GM21825 (cell line): ENCODE measurements around the gene CIAO3.
"Not testable (repeated sequence)": the region's sequence is repeated elsewhere in the genome, so short reads cannot be mapped to it uniquely, and the experiment has no call there.

Source experiments
- ATAC-seq: cut with Tn5 transposase; IDR thresholded peaks from one replicate; pipeline ENCODE4 v1.9.1; 2021; ENCODE audit warnings: mild to moderate bottlenecking, moderate library complexity; ENCODE audit not compliant: unreplicated experiment

Gene CIAO3

GRCh38 chr16:760545-761343, 19.9 kb upstream of the CIAO3 start, which contains the start of gene MSLN:
Gene MSLN, plus strand, starts transcription at chr16:760734. Its CDS starts 1,947 bp downstream, at chr16:762681.
- ATAC-seq: no peak

DNA sequence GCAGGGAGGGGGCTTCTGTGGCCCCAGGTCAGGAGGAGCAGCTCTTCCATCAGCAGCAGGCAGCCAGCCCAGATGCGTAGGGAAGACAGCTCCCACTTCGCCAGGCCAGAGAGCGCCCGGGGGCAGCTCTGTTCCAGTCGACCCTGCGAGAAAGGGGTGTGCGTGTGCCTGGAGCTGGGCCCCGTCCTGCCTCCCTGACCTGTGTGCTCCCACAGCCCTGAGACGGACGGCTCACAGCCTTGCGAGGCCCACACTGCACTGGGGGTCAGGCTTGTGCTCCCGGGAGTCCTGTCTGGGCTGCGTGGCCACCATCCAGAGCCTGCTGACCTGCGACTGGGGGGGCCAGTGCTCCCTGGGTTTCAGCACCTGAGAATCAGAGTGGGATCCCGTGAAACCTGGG, 19.3 kb upstream of the CIAO3 start:
- ATAC-seq: no peak

GRCh38 chr16:759110-759910, 18.5 kb upstream of the CIAO3 start:
- no peak for ATAC-seq

DNA sequence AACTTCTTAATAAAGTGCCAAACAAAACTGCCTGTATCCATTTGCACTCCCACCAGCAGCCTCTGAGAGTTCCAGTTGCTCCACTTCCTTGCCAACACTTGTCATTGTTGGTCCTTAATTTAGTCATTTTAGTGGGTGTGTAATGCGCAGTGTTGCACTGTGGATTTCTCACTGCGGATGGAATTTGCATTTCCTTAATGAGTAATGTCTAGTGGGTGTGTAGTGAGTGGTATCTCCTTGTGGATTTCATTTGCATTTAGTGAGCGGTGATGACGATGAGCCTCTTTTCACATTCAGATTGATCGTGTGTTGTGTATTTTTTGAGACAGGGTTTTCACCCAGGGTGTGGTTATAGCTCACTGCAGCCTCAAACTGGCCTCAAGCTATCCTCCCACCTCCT, 15.6 kb upstream of the CIAO3 start:
- ATAC-seq: no peak

DNA sequence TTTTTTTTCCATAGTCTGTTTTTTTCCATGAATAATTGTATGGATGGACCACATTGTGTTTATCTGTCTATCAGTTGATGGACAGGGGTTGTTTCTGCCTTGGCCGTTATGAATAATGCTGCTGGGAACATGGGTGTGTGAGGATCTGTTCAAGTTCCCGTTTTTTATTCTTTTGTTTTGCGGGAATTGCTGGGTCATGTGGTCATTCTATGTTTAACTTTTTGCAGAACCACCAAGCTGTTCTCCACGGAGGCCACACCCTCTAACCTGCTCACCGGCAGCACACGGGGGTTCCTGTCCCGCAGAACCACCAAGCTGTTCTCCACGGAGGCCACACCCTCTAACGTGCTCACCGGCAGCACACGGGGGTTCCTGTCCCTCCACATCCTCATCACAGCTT, 13.9 kb upstream of the CIAO3 start:
- ATAC-seq: no peak

GRCh38 chr16:754121-754607, 13.4 kb upstream of the CIAO3 start:
- ATAC-seq: not testable (repeated sequence)

- no peak for ATAC-seq
These were observed 11.2 kb upstream of the CIAO3 start for GRCh38 chr16:752007-752312.

DNA sequence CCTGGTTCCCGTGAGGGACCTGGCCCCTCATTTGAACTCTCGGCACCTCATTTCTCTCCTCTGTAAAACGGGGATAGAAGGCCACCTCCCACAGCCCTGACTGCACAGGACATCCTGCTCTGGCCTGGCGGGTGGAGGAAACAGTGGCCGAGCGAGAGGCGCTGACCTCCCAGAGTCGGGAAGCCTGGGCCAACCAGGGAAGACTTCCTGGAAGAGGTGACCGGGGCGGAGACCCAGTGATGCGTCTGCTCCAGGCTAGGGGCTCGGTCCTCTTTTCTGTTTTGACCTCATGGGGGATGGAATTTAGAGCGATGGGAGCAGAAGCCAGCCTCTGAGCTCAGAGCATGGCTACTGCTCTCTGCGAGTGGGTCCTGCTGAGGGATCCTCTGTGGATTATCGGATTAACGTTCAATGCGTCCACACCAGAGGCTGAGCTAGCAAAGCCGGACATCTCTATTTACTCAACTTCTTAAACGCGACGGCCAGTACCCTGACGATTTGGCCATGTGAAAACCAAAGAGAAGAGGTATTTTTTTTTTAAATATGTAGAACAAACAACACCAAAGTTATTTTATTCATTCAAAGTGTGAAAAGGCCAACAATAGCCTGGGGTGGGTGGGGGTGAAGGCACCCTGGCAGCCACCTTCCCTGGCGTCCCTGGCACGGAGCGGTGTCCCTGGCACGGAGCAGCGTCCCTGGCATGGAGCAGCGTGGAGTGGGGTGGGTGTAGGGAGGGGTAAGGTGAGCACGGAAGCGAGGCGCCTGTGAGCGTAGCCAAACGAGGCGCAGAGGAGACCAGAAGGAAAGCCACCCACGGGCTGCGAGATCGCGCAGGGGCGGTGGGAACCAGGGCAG, 10.6 kb upstream of the CIAO3 start:
- no peak for ATAC-seq

DNA sequence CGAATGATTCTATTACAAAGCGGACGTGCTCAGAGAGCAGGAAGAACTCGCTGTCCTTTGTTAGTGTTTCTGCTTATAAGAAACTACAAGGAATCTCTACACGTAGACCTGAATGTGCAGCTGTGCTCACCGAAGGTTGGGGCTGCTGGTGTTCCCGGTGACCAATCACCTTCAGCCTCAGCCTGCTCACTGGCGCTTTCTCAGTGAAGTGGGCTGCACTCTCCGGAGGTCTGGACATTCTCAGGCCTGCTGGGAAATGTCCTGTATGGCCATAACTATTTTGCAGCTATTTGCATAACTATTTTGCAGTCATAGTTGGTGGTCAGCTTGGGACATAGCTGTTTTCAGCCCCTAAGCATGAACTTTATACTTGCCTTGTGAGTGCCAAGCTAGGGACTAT, 9.7 kb upstream of the CIAO3 start:
- no peak for ATAC-seq

DNA sequence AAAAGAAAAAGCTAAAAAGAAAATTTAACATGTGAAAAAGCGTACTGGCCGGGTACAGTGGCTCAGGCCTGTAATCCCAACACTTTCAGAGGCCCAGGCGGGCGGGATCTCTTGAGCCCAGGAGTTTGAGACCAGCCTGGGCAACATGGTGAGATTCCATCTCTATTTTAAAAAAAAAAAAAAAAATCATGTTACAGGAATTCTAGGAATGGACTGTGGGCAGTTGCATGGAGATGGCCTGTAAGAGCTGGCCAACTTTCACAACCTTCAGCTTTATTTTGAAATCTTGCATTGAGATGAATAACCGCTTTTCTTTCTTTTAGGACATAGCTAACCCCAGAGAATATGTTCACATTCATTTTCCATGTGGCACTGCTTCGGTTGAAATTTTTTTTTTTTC, 8.2 kb upstream of the CIAO3 start:
- no peak for ATAC-seq

- ATAC-seq: no peak
These were observed 7.4 kb upstream of the CIAO3 start for GRCh38 chr16:747978-748746.

- ATAC-seq: no peak
These were observed 5.8 kb upstream of the CIAO3 start for GRCh38 chr16:746637-747036.

DNA sequence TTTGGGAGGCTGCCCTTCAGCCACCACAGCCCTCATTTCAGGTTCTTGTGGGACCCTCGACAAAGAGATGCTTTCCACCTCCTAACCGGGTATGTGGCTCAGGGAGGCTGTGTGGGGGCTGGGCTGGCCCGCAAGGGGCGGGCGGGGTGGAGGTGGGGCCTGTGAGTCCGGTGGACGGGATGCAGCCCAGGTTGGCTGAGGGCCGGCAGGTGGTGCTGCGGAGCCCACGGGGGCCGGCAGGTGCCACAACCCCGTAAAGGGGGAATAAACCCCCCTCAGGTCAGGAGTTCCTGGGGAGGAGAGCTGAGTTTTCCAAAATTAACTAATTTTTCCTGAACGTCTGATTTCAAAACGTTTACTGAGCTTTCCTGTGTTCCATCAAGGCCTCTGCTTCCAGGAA, 4.9 kb upstream of the CIAO3 start:
- ATAC-seq: no peak

DNA sequence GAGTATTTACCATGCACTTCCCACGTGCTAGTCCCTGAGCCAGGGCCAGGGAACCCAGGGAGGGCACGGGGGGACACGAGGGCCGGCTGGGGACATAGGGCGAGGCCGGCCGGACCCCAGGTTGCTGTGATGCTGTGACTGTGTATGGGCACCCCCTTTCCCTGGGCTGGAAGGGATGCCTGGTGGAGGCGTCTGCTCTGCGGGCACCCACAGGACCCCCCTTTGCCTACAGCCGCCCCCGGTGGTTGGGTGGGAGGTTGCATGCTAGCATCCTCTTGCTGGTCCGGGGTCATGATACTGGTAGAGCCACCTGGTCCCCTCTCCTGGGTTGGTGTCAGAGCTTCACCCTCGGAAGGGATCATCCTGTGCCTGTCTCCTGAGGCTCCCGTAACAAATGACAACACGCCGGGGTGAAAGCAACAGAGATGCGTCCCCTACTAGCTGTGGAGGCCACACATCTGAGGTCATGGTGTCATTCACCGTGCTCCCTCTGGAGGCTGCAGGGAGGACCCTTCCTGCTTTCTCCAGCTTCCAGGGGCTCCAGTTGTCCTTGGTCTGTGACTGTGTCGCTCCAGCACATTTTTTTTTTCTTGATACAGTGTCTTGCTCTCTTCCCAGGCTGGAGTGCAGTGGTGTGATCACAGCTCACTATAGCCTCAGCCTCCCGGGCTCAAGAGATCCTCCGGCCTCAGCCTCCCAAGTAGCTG, 3.1 kb upstream of the CIAO3 start:
- ATAC-seq: no peak

- ATAC-seq: not testable (repeated sequence)
These were observed 2.1 kb upstream of the CIAO3 start for GRCh38 chr16:742894-743293.

DNA sequence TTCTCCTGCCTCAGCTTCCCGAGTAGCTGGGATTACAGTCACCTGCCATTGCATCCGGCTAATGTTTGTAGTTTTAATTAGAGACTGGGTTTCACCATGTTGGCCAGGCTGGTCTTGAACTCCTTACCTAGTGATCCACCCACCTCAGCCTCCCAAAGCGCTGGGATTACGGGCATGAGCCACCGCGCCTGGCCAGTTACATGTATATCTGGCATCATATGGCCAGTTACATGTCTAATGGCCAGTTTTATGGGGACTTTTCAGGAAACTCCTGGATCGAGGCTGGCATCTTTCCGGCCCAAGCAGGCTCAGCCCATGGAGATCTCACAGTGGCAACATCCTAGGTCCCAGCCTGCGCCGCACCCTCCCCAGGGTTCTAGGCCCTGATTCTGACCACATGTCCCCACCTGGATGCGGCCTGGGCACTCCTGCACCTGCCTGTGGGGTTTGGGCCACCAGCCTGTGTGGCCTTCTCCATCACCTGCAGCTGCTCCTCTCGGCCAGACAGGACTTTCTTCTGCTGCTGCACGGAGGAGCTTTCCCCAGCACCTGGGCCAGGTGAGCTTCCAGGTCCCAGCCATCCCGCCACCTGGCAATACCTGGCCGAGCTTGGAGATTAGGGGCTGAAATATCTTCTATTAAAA, 1.3 kb upstream of the CIAO3 start:
- no peak for ATAC-seq

DNA sequence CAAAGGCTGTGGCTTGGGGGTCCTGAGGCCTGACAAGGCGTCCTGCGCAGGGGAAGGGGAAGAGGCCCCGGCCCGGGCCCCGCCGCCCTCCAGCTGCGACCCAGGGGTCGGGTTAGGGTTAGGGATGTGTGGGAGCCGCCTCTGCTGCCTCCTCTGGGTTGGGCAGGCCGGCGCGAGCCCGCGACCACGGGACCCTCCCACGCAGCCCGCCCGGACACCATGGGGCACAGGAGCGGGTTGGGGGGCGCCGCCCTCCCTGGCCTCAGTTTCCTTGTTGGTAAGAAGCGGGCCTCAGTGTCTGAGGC, 386 bp downstream of the CIAO3 start:
- no peak for ATAC-seq

DNA sequence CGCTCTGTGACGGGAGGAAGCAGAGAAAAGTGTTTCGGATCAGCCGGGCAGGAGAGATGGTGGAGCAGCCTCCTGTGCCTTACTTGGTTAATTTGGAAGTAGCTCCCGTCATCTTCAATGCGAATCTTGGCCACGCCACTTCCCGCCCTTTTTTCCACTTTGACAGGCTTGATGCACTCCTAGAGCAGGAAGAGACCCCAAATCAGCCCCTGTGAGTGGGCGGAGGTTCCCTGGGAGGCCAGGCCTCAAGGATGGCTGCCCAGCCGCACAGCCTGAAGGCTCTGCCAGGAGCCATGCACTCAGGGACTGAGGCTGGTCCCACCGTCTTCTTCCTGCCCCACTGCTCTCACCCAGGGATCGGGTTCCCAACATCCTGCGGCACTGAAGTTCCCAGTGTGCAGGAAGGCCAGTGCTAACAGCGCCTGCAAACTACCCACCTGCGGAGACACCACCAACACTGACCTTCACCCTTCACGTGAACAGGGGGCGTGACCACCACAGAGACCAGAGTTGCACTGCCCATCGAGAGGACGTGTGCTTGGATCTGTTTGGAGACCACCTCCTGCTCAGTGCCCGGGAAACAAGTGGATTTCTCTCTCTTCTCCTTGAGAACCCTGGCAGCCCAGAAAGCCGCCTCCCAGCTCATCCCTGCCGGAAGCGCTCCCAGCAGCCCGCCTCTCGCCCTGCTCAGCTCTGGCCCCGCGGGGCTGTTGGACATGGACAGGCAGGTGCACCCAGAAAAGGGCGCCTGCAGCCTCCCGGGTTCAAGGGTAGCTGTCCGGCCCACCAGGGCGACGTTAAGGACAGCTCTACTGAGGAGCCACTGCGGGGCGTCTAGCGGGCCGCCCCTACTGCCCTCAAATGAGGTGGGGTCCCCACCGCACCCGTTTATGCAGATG, 988 bp downstream of the CIAO3 start:
- no peak for ATAC-seq
